Osteocyte (in vitro differentiated cells): ENCODE results near the gene MLN. TPM values are rescaled to one million over a fixed set of nuclear protein-coding genes. Genes with fewer than 3 reads are reported as not detected.
"Not testable (repeated sequence)": the region's sequence is repeated elsewhere in the genome, so short reads cannot be mapped to it uniquely, and the experiment has no call there.

Experiments used
- DNase-seq: peaks from one replicate; pipeline ENCODE4 v3.0.0; 2021; ENCODE audit warnings: mixed read lengths; ENCODE audit not compliant: unreplicated experiment; ENCODE audit errors: extremely low spot score
- H3K27ac Mint-ChIP-seq: one replicate; pipeline ENCODE4 v1.8.0; 2021; ENCODE audit warnings: mild to moderate bottlenecking, mixed read lengths; ENCODE audit not compliant: unreplicated experiment
- H3K27me3 Mint-ChIP-seq: one replicate; pipeline ENCODE4 v1.8.0; 2021; ENCODE audit warnings: mixed read lengths; ENCODE audit not compliant: unreplicated experiment
- H3K36me3 Mint-ChIP-seq: one replicate; pipeline ENCODE4 v1.8.0; 2021; ENCODE audit warnings: mixed read lengths; ENCODE audit not compliant: unreplicated experiment
- H3K4me1 Mint-ChIP-seq: one replicate; pipeline ENCODE4 v1.8.0; 2021; ENCODE audit warnings: mixed read lengths; ENCODE audit not compliant: unreplicated experiment
- H3K4me3 Mint-ChIP-seq: one replicate; pipeline ENCODE4 v1.8.0; 2021; ENCODE audit warnings: mild to moderate bottlenecking, moderate library complexity, mixed read lengths; ENCODE audit not compliant: unreplicated experiment
- H3K9me3 Mint-ChIP-seq: one replicate; pipeline ENCODE4 v1.8.0; 2021; ENCODE audit warnings: mixed read lengths; ENCODE audit not compliant: unreplicated experiment
- total RNA-seq: library from RNA; stranded (reverse); gene quantifications from 2 replicates; pipeline ENCODE4 v1.2.1, GENCODE V29; 2021
- TF ChIP-seq, protein P1 (sequence below): fragments of 200-600 bp; sonication (generic); IDR thresholded peaks from 2 replicates; pipeline ENCODE4 v1.5.0; 2021; ENCODE audit warnings: antibody characterized with exemption, mild to moderate bottlenecking, moderate library complexity

MLN gene
- total RNA-seq, 1 donor from 2014 or later = not detected

DNA sequence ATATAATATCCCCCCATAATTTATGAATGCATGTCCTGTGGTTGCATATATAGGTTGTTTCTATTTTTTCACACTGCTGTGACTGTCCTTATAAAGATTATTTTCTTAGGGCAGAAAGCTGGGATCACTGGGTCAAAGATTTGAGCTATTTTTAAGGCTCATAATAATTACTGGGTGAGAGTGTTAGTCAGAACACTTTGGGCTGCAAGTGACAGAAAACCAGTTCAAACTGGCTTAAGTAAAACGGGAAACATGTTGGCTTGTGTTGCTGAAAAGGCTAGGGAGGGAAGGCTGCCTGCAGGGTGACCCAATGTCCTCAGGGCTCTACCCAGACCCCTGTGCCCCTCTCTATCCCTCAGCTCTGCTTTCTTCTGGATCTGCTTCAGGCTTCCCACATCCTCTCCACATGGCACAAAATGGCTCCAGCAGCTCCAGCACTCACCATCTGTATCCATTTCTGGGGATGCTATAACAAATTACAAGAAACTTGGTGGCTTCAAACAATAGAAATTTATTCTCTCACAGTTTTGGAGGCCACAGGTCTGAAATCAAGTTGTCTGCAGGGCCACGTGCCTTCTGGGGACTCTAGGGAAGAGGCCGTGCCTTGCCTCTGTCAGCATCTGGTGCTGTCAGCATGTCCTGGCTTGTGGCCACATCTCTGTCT is 33.1 kb upstream of the MLN start:
- Mint-ChIP-seq H3K4me3 (no peak overlapping the region), H3K27me3 (no peaks in the 10 kb centered on the region), H3K27ac (no peak overlapping the region)

DNA sequence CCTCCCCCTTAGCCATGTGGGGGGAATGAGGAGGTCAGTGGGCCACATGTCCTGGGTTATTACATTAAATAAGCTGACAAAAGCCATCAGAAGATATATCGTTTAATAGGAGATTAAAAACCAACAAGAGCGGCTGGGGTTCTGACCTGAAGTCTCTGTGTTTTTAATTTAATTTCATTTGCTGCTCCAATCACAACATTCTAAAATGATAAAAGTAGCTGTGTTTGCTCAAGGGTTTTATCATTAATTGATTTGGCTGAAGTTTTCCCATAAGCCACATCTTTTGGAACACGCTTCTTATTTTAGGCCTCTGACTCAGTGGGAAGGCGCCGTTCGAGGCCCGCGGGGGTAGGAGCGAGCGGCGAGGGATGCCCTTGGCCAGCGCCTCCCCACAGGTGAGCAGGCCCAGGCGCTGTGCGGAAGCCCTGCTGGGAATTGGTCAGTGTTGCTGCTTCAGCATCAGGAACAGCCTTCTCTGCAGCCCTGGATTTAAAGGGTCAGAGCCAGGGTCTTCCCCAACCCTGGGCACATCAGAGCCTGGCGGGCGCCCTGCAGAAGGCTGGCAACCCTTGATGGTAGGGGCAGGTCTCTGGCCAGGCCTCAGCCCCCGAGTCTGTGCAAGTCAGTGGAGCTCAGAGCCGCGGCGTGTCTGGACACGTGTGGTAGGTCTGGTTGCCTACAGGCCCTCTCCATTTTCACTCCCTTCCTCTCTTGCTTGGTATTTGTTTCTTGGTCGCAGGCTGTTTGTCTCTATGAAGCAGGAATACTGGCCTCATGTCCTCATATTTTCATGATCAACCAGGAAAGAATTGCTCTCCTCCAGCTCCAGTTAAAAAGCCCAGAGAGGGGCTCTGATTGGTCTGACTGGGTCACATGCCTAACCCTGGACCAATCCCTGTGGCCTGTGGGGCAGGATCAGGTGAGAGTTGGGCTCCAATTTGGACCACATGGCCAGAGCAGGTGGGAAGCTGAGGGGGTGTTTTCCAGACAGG is 30.9 kb upstream of the MLN start:
- Mint-ChIP-seq H3K27ac (no peak overlapping the region), H3K36me3 (no peaks in the 10 kb centered on the region), H3K9me3 (peaks cover 6% of the 10 kb centered on the region), H3K4me1 (peaks cover 22% of the 10 kb centered on the region), H3K4me3 (no peak overlapping the region), H3K27me3 (peaks cover 8% of the 10 kb centered on the region)
- DNase-seq = no peak
- TF ChIP-seq, protein P1, sequence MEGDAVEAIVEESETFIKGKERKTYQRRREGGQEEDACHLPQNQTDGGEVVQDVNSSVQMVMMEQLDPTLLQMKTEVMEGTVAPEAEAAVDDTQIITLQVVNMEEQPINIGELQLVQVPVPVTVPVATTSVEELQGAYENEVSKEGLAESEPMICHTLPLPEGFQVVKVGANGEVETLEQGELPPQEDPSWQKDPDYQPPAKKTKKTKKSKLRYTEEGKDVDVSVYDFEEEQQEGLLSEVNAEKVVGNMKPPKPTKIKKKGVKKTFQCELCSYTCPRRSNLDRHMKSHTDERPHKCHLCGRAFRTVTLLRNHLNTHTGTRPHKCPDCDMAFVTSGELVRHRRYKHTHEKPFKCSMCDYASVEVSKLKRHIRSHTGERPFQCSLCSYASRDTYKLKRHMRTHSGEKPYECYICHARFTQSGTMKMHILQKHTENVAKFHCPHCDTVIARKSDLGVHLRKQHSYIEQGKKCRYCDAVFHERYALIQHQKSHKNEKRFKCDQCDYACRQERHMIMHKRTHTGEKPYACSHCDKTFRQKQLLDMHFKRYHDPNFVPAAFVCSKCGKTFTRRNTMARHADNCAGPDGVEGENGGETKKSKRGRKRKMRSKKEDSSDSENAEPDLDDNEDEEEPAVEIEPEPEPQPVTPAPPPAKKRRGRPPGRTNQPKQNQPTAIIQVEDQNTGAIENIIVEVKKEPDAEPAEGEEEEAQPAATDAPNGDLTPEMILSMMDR = no peak

More for the DNA sequence above, 33.1 kb upstream of the MLN start:
- H3K4me1 Mint-ChIP-seq = peaks cover 37% of the 10 kb centered on the region
- peaks cover 6% of the 10 kb centered on the region for H3K9me3 Mint-ChIP-seq
- TF ChIP-seq, protein P1 = no peak
- DNase-seq = no peak
- H3K36me3 Mint-ChIP-seq = no peaks in the 10 kb centered on the region

DNA sequence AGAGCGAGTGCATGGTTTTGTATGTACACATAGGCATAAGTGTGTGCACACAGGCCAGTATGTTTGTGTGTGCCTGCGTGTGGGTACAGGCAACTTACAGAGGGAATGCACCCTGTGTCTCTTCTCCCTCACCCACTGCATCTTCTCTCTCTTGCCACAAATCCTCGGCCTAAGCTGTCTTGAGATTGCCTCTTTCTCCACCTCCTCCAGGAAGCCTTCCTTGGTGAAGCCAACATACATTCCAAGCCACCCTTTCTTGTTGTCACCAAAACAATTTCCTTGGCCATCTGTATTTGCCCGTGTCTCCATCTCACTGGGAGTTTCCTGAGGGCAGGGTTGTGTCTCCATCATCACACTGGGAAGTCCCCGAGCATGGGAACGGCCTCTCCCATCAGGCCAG is 29.8 kb upstream of the MLN start:
- Mint-ChIP-seq H3K27ac (no peak overlapping the region), H3K4me3 (no peak overlapping the region), H3K27me3 (peaks cover 8% of the 10 kb centered on the region), H3K36me3 (no peaks in the 10 kb centered on the region), H3K4me1 (peaks cover 17% of the 10 kb centered on the region), H3K9me3 (peaks cover 6% of the 10 kb centered on the region)
- TF ChIP-seq, protein P1 = no peak
- DNase-seq = no peak

DNA sequence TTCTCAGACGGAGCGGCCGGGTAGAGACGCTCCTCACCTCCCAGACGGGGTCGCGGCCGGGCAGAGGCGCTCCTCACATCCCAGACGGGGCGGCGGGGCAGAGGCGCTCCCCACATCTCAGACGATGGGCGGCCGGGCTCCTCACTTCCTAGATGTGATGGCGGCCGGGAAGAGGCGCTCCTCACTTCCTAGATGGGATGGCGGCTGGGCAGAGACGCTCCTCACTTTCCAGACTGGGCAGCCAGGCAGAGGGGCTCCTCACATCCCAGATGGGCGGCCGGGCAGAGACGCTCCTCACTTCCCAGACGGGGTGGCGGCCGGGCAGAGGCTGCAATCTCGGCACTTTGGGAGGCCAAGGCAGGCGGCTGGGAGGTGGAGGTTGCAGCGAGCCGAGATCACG is 29.0 kb upstream of the MLN start:
- Mint-ChIP-seq H3K27me3 (peaks cover 15% of the 10 kb centered on the region), H3K4me1 (peaks cover 16% of the 10 kb centered on the region)
- not testable (repeated sequence) for H3K36me3 Mint-ChIP-seq, DNase-seq, H3K4me3 Mint-ChIP-seq, H3K9me3 Mint-ChIP-seq, H3K27ac Mint-ChIP-seq

DNA sequence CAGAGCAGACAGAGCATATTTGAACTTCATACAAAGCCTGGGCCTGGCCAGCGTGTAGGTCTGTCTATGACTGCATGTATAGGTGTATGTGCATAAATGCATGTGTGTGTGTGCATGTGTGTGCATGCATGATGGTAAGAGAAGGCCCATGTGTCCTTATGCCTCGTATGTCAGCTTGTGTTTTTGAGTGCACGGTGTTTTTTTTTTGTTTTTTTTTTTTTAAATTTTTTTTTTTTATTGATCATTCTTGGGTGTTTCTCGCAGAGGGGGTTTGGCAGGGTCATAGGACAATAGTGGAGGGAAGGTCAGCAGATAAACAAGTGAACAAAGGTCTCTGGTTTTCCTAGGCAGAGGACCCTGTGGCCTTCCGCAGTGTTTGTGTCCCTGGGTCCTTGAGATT is 27.9 kb upstream of the MLN start:
- DNase-seq, H3K4me3 Mint-ChIP-seq, H3K36me3 Mint-ChIP-seq, H3K9me3 Mint-ChIP-seq, H3K27ac Mint-ChIP-seq: not testable (repeated sequence)
- peaks cover 15% of the 10 kb centered on the region for H3K4me1 Mint-ChIP-seq
- peaks cover 17% of the 10 kb centered on the region for H3K27me3 Mint-ChIP-seq
